ENCODE data around the gene TTC33. TPM values are rescaled to one million over a fixed set of nuclear protein-coding genes. Genes with fewer than 3 reads are reported as not detected.

The TTC33 gene
- polyA plus RNA-seq, 3 donors: 31.7 to 36.3 (median 35.9) TPM

DNA sequence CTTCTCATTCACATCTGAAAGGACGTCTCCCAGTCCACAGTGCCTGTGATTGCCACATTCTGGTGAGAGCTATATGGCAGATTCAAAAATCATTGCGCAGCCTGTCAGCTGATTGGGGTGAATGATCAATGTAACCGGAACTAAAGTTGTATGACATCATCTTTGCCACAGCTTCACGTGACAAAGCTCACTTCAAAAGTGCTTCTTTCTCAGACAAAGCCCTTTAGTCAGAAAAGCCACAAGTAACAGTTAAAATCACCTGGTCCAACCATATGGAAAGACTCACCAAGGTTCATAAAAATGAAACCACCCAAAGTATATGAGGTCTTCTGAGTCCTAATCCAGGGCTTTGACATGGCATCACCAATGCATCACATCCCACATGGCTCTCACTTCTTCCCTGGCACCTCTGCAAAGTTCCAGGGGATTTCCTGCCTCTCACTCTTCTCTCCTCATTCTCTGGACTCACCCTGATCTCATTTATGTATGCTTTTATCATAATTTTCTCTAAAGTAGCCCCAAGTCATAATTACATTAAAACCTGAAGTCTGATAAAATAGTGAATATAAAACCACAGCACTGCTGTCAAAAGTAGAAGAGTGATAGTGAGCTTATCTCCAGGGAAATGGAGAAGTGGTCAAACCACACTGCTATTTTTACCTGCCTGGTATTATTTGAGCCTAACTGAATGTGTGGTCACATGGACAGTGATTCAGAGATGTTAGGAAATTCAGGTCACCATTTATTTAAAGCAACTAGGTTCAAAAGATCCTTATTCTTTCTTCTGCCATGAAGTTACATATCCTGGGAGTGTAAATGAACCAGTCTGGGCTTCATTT, 269.1 kb downstream of the TTC33 start:
- DNase-seq: no peak

GRCh38 chr5:40485021-40485998, 270.5 kb downstream of the TTC33 start:
- no peak for DNase-seq

DNA sequence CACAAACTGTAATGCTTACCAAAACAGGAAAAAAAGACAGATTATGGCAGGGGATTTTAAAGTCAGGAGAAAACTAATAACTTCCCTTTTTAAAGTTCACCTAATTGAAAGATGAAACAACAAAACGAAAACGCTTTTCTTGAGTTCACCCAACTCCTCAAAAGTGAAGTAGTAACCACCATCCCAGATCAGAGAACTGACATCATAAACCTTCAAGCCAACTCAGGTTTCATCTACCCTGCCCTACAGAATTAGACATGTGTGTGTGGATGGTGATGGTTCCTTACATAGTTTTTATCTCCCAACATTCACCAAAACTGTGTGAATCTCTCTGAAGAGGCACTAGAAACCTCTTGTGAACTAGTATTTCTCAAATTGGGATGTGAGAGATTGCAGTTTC, 271.3 kb downstream of the TTC33 start:
- no peak for DNase-seq

DNA sequence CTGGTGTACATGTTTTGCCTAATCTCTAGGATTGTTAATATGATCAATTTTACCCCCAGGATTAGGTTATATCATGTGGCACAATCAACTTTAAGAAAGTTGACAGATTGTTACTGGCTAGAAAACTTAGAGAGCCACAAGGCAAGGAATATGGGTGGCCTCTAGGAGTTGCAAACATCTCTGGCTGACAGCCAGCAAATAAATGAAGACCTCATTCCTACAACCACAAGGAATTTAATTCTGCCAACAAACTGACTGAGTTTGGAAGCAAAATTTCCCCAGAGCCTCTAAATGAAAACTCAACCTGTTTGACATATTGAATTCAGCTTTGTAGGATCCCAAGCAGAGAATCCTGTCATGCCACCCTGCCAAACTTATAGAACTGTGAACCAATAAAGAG, 272.4 kb downstream of the TTC33 start:
- no peak for DNase-seq

DNA sequence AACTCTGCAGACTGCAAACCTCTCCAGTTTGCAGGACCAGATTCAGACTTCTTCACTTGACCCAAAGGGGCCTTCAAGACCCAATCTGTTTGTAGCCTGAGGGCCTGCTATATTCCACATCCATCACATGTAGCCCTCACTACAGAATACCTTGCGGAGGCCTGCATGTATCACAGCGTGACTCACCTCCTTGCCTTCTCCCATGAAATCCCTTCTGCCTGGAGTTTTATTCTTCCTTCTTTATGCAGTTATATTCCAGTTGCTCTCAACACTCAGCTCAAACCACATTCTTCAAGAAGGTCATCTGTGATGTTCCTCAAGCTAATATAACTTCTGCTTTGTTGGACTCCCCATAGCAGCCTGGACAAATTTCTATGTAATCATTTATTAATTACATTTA, 274.5 kb downstream of the TTC33 start:
- DNase-seq: no peak

DNA sequence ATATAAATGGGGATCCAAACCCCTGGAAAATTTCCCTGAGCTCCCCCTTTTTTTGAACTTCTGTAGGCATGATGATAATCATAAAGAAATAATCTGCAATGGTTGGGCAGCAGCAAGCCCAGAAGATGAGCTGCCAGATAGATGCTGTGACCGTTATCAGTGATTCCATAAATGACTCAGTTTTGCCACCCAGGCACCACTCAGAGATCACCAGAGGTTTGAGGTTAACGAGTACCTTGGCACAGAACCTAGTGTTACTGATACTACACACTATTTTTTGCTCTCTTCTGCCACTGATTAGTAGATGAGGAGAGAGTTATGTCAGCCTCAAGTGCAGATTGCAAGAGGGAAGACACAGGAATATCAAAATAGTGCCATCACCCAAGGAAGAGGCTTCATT, 275.4 kb downstream of the TTC33 start:
- DNase-seq: no peak

- no peak for DNase-seq
These were observed 275.8 kb downstream of the TTC33 start for GRCh38 chr5:40479939-40480338.

DNA sequence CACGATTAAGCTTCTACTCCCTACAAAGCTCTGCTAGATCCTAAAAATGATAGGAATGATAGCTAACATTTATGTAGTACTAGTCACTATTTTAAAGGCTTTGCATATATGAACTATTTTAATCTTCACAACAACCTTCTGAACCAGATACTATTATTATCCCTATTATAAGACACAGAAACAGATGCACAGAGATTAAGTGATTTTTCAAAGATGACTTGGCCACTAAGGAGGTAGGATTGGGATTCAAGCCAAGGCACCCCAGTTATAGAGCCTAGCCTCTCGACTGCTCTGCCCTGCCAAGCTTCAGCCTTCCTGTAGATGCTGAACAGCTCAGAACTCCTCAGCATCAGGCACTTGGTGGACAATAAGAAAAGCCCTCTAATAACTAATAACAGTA, 277.0 kb downstream of the TTC33 start:
- no peak for DNase-seq

DNA sequence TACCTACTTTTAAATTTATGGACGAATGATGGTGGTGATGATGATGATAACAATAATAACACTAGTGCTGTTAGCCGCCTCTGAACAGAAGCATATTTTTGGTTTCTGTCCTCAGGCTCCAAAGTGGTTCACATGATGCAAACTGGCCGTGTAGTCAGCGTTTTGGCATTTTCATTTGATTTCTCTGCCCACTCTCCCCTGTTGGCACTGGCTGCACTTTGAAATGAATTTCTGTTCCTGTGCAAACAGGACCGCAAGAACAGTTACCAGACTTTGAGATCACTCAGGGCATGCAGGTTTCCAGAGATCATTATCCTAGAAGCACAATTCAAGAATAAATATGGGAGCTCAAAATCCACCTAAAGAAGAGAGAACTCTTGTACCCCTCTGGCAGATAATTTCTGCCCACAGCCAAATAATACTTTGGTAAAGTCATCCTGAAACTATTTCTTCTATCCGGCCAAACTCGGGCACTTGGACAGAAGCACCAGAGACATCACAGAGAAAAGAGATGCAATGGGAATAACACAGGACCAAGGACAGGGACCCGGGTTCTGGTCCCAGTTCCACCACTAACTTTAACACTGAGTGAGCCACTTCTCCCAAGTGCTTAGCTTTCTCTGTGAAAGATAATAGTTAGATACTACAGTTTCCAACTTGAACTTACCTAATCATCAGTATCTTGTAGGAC, 277.8 kb downstream of the TTC33 start:
- no peak for DNase-seq

DNA sequence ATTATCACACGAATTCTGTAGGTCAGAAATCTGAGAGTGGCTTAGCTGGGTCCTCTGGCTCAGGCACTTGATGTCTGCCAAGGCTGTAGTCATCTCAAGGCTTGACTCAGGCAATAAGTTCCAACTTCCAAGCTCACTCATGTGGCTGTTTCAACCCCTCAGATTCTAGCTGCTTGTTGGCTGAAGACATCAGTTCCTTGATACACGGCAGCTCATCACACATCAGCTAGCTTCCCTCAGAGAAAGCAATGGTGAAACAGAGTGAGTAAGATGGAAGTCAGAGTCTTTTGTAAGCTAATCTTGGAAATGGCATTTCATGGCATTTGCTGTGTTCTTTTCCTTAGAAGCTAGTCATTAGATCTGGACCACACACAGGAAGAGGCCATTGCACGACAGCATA, 280.2 kb downstream of the TTC33 start:
- DNase-seq: no peak

GRCh38 chr5:40474250-40474649, 281.5 kb downstream of the TTC33 start:
- no peak for DNase-seq

DNA sequence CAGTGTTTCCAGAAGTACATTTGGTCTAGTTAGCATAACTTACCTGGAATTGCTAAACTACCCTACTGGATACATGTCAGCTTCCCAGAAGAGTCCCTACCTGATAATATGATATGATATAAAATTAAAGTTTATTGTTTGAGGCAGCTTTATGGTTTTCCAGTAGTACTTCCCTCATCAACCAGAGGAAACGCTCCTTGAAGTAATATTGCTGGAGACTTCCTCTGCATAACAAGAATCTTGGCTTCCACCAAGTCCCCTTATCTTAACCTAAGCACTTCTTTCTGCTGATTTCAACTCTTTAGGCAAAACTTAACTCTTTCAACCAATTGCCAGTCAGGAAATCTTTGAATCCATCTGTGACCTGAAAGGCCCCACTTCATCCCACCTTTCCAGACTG, 290.3 kb downstream of the TTC33 start:
- DNase-seq: no peak

- DNase-seq: no peak
These were observed 291.2 kb downstream of the TTC33 start for GRCh38 chr5:40464511-40464910.

Other genes starting within 250 kb of the TTC33 start
- 10 to 100 TPM in 2 of 3 donors, 1 to 10 TPM in 1; 9.2 to 11.7 (median 10.6) TPM for gene PTGER4, start 76.0 kb downstream of the TTC33 start, polyA plus RNA-seq (ENCODE audit: insufficient read length in 3 of 3)
- gene PRKAA1, start 42.4 kb upstream of the TTC33 start, polyA plus RNA-seq (ENCODE audit: insufficient read length in 3 of 3): 10 to 100 TPM; 57.7 to 87.5 (median 79.3) TPM
- gene RPL37, start 79.3 kb upstream of the TTC33 start, polyA plus RNA-seq (ENCODE audit: insufficient read length in 3 of 3): 1,000 to 10,000 TPM; 1,651 to 2,315 (median 1,847) TPM
- gene CARD6, start 85.4 kb upstream of the TTC33 start, polyA plus RNA-seq (ENCODE audit: insufficient read length in 3 of 3): 1 to 10 TPM; 2.6 to 3.0 (median 2.8) TPM
- gene C7, start 153.5 kb upstream of the TTC33 start, polyA plus RNA-seq (ENCODE audit: insufficient read length in 3 of 3): 100 to 1,000 TPM; 117 to 148 (median 118) TPM